ENCODE measurements around the gene IFNLR1.

IFNLR1 gene

GRCh38 chr1:24111262-24111995 lies 75.7 kb downstream of the IFNLR1 start:
- no peak overlapping the region for H3K4me3 ChIP-seq (replicated peaks in 1 of 2; ENCODE audit: low read depth in 2 of 2, low read length in 2 of 2)
- peak in 1 of 2 donors; percentile 32 for DNase-seq (ENCODE audit: low read depth in 2 of 2)
- no peak for TF ChIP-seq CTCF (IDR thresholded peaks at IDR 0.05; ENCODE audit: low read depth, low read length)

- no peak for TF ChIP-seq CTCF (IDR thresholded peaks at IDR 0.05; ENCODE audit: low read depth, low read length)
- H3K4me3 ChIP-seq (replicated peaks in 1 of 2; ENCODE audit: low read depth in 2 of 2, low read length in 2 of 2) = no peak overlapping the region
- no peak for DNase-seq (ENCODE audit: low read depth in 2 of 2)
Observed at GRCh38 chr1:24110642-24111261, 76.3 kb downstream of the IFNLR1 start.

GRCh38 chr1:24109686-24110475 lies 77.2 kb downstream of the IFNLR1 start:
- DNase-seq (ENCODE audit: low read depth in 2 of 2) = no peak
- H3K4me3 ChIP-seq (replicated peaks in 1 of 2; ENCODE audit: low read depth in 2 of 2, low read length in 2 of 2) = no peak overlapping the region
- no peak for TF ChIP-seq CTCF (IDR thresholded peaks at IDR 0.05; ENCODE audit: low read depth, low read length)

- TF ChIP-seq CTCF (IDR thresholded peaks at IDR 0.05; ENCODE audit: low read depth, low read length) = no peak
- no peak for DNase-seq (ENCODE audit: low read depth in 2 of 2)
- H3K4me3 ChIP-seq (replicated peaks in 1 of 2; ENCODE audit: low read depth in 2 of 2, low read length in 2 of 2) = no peak overlapping the region
Observed at GRCh38 chr1:24109166-24109483, 78.0 kb downstream of the IFNLR1 start.

- peak; percentile 76 to 94 for DNase-seq (ENCODE audit: low read depth in 2 of 2)
- no peak for TF ChIP-seq CTCF (IDR thresholded peaks at IDR 0.05; ENCODE audit: low read depth, low read length)
- no peak overlapping the region for H3K4me3 ChIP-seq (replicated peaks in 1 of 2; ENCODE audit: low read depth in 2 of 2, low read length in 2 of 2)
Observed at GRCh38 chr1:24108334-24109165, 78.5 kb downstream of the IFNLR1 start.

- no peak overlapping the region for H3K4me3 ChIP-seq (replicated peaks in 1 of 2; ENCODE audit: low read depth in 2 of 2, low read length in 2 of 2)
- no peak for TF ChIP-seq CTCF (IDR thresholded peaks at IDR 0.05; ENCODE audit: low read depth, low read length)
- DNase-seq (ENCODE audit: low read depth in 2 of 2) = peak; percentile 70 to 74
Observed at GRCh38 chr1:24107462-24108138, 79.5 kb downstream of the IFNLR1 start.

All from cardiac fibroblast (primary cell).